GM19372 (cell line): Measurements from ENCODE around the gene CD164.

Experiments used
- ATAC-seq: cut with Tn5 transposase; IDR thresholded peaks from one replicate; pipeline ENCODE4 v1.9.1; 2021; ENCODE audit warnings: mild to moderate bottlenecking, low read depth, moderate library complexity; ENCODE audit not compliant: unreplicated experiment

CD164 gene

DNA sequence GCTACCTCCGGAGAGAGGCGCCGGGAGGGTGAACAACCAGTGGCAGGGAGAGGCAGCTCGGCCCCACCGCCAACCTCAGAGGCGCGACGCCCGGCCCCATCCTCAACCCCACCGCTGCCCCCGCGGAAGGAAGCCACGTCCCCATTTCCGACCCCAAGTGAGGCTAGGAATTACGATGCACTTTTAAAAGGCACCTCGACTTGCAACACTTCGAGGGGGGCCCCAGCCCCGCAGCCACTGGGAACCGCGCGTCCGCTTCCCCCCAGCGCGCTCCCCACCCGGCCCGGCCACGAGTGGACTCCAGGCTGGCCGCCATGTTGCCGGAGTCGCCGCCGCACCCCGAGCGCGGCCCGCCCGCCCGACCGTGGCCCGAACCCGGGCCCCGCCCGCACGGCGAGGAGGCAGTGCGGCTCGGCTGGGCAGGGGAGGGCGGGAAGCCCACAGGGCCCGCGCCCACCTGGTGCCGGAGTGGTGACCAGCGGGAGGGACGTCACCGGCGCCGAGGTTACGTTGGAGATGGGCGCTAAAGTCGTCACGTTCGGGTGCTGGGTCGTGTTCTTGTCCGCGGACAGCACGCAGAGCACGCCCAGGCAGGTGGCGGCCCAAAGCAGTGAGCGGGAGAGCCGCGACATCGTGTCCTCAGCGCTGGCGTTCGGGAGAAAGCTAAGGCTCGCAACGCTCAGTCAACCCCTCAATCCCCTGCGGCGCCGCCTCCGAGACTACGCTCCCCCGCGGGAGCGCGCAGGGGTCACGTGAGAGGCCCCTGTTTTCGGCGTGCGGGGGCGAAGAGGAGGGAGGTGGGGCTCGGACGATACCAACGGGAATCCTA, at the start of gene CD164:
CD164 (minus strand) TSS at position 721 of the 829 bp plus-strand sequence; CDS start at position 632, 89 bp downstream.
- ATAC-seq = peak; percentile 41

DNA sequence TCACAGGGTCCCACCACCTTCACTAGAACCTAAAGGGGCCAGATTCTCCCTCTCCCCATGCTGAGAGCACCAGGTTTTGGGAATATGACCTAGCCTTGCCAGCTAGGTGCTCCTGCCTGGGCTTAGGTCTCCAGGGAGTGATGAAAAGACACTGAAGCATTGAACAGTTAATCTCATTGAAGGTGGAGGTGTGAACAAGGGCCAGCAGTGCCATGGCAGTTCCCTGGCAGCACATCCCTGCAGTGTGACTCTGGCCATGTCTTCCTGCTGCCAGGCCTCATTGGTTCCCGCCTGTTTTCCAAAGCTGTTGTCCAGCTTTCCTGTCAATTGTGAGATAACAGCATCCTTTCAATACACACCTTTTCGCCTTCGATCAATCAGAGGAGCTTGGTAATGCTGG, 47.2 kb upstream of the CD164 start:
- no peak for ATAC-seq

DNA sequence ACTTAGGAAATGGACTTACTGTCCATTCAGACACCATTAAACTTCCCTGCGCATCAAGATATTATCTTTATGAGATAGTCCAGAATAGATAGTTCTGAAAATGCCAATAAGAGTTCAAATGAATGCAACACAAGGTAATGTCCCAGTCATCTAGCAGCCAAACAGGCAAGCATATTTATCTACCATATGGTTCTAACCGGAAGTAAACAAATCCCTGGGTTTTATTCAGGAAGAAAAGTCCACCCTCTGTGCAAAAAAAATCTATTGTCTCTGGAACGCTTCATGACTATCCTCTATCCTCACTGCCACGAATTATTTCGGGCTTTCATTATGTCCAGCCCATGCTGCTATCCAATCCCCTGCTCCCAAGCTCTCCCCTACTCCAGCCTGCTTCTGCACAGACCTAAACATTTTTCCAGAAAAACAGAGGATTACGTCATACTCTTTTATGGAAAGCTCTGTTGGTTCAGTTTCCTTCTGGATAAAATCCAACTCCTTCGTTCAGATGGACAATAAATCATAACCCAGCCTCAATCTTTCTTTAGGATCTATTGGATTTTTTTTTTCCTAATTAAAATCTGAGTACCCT, 46.7 kb upstream of the CD164 start:
- ATAC-seq = no peak

DNA sequence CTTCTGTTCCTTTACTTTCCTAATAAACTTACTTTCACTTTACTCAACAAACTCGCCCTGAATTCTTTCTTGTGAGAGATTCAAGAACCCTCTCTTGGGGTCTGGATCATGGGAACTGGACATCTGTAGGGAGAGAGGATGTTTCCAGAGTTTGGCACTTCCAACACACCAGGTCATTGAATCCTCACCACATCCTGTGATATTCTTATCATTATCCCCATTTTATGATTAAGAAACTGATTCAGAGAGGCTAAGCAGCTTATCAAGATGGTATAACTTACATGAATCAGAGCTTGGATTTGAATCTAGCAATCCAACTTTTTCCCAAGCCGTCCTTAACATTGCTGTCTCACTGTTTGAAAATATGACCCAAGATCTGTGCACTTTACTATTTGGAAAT, 42.7 kb upstream of the CD164 start:
- no peak for ATAC-seq

DNA sequence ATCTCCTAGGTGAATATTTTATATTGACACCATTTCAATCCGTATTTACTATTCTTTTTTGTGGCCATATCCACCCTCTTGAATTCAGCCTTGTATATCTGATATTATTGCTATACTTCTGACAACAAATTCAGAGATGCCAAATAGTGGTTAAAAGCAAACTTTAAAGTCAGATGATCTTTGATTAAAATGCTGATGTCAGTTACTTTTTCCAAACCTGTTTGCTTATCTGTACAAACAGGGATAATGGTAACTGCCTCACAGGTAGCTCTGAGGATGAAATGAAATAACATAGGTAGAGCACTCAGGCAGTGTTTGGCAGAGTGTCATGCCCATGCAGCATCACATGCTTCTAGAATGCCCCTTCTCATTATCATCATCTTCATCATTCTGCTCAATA, 38.9 kb upstream of the CD164 start:
- ATAC-seq = no peak

DNA sequence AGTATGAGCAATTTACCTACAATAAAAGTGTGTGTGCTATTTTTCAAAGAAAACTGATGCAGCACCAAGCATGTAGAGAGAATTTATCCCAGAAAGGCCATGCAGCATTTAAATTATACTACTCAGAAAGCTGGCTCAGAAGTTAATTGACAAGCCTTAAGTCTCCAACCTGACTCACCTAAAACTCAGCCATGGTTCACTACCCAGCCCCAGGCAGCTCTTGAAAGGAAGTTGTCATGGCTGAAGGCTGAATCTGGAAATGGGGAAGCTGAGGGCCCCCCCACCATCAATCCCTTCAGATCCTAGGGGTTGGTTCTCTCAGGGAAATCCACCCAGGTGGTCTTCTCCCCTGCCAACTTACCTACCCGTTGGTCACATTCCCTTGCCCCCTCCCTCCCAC, 38.5 kb upstream of the CD164 start:
- ATAC-seq = no peak

DNA sequence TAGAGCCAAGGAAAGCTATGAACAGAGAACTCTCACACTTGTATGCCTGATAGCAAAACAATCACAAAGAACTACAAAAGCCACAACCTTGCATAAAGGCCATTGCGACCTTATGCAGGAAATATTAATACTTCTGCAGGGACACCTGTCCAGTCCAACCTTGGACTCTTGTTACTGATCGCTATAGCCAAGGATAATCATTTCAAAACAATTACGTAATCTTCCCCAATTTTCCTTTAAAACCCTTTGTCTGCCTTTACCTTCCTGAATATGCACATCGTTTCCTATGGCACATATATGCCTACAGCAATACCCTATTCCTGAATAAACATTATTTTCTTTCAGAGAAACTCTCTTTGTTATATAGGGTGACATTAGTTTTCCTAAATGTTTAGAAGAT, 35.4 kb upstream of the CD164 start:
- ATAC-seq = no peak

DNA sequence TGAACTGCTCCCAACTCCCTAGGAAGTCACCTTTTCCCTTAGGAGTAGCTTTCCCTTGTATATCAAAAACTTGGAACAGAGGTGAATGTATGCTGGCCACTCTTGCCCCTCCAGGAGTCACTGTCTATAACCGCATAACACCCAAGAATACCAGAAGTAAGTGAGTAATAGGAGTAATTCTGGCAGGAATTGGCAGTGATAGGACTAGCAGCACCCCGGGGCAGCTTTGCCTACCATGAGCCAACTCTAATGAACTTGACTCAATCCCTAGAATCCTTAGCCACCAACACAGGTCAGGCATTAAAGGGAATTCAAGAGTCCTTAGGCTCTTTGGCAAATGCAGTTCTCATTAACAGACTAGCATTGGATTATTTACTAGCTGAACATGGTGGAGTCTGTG, 28.8 kb upstream of the CD164 start:
- ATAC-seq = no peak

DNA sequence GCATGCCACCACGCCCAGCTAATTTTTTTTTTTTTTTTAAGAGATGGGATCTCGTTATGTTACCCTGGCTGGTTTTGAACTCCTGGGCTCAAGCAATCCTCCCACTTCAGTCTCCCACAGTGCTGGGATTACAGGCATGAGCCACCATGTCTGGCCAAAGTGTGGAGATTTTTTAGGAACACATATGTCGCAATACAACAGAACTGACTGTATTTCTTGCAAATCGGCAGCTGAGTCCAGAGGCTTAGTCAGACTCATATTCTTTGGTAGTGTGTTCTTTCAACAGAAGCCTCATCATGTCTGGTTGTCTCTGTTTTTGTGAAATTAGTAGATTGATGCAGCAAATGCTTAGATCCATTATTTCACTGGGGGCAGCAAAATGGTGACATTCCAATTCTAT, 23.9 kb upstream of the CD164 start:
- ATAC-seq = no peak

DNA sequence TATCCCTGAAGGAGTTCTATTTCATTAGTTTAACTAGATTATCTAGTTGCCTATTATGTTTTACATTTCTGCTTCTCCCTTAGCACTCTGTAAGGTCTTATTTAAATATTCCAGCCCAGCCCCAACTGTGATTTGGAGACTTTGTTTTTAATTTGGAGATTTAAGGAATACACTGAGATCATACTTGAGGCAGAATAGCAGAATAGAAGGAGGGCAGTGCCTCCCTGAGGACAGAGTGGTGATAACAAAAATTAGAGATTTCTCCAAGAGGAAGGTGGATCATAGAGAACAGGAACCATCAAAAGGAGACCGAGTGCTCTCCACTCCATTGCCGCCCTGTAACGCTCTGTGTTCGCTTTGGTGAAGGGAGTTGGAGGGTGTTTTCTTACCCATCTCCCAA, 14.8 kb upstream of the CD164 start:
- no peak for ATAC-seq

DNA sequence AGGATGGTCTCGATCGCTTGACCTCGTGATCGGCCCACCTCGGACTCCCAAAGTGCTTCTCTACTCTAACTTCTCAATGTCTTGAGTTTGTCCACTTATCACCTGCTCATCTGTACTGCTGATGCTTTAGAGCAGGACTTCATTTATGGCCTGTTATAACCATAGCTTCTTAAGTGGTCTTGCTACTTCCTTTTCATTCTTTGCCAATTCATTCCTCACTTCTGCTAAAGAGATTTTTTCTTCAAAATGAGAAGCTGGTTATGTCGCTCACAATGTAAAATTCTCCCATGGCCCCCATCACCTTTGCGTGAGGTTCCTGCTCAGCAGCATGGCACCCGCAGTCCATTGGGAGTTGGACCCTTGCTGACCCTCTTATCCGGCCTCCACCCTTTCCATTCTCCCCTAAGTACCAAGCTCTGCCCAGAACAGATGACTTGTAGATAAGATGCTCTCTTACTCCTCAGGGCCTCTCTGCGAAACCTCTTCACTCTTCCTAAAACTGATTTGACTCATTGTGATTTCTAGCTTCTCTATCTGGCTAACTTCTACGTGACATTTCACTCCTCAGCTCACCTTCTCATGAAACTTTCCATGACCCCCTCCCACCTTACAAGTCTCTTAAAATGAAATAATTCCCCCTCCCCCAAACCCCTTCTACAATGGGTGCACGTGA, 13.9 kb upstream of the CD164 start:
- no peak for ATAC-seq

DNA sequence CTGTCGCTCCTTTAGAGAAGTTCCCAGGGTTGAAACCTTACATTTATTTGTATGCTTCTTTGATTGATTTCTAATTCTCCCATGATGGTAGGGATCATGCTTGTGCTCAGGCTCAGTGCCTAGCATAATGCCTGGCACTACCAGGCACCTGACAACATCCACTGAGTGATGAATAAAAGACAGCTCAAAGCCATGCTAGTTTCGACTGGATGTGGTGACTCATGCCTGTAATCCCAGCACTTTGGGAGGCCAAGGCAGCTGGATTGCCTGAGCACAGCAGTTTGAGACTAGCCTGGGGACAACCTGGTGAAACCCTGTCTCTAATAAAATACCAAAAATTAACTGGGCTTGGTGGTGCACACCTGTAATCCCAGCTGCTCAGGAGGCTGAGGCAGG, 11.6 kb upstream of the CD164 start:
- ATAC-seq = no peak

DNA sequence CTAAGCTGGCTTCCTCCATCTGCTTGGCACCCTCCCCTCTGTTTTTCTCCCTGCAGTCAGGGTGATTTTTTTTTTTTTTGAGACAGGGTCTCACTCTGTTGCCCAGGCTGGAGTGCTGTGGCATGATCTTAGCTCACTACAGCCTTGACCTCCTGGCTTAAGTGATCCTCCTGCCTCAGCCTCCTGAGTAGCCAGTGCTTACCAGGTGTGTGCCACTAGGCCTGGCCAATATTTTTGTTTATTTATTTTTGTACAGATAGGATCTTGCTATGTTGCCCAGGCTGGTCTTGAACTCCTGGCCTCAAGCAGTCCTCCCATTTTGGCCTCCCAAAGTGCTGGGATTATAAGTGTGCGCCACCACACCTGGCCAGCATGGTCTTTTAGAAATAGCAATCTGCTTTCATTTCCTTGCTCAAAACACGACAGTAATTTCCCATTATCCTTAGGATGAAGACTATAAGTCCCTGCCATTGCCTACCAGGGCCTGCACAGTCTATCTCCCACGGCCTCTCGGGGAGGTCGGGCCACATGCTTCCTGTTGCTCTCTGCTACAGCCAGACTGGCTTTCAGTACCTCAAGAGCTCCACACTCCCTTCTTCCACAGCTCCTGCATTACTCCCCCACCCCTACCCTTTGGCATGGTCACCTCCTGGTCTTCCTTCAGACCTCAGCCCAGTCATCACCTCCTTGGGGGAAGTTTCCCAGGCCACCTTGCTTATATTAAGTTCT, 11.1 kb upstream of the CD164 start:
- ATAC-seq = no peak

DNA sequence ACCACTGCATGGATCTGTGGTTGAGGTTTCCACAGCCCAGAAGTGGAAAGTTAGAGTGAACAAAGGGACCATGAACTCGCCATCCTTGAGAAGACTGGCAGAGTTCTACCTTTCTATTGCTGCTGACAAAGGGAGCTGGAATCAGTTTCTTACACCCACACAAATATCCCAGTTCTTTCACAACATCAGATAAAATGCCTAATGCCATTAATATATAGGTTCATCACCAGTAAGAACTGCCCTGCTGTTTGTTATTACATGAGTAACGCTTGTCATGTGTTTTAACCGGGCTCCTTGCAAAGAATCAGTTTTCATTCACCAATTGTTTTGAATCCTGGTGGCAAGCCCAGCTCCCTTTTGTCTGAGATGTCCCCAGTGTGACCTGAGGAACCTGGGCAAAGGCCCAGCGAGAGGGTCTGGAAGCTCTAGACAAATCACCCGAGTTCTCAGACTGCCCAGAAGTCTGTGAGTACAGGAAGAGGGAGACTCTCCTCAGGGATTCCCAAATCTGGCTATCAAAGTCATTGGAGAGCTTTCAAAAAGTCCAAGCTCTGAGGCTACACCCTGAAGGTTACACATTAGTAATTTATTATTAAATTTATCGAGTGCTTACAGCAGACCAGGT, 7.5 kb upstream of the CD164 start:
- no peak for ATAC-seq

DNA sequence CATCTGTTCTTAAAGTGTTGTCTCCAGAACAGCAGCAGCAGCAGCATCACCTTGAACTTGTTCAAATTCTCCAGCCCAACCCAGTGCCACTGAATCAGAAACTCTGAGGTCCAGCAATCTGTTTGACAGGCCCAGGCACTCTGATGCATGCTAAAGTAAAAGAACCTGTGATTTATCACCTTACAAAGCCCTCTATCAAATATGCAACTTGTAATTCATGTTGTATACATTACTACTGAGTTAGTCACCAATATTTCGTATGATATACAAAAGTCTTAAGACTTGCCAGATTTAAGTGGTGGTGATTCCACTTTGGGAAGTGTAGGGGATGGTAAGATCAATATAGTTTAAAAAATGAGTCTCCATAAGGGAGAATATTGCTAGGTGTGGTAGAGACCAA, 6.0 kb upstream of the CD164 start:
- ATAC-seq = no peak

DNA sequence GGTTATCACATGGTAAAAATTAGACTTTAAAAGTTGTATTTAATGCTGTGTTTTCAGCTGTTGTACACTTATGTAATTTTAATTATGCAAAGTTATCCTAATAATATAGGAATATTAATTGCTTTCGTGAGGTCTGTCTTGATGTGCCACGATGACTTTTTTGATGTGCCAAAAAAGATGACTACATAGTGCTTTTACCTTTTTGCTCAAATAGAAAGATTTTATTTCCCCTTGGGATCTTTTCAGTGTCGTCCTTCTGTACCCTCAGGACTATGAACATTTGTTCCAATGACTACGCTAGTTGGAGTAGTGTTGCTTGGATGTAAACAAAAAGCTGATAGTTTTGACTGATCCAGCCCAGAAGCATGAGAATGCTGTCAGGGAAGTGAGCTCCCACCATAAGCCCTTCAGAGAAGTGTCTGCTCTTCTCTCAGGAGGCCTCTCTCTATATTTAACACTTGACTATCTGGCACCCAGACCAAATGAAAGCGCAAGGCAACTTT, 1.2 kb upstream of the CD164 start:
- no peak for ATAC-seq

DNA sequence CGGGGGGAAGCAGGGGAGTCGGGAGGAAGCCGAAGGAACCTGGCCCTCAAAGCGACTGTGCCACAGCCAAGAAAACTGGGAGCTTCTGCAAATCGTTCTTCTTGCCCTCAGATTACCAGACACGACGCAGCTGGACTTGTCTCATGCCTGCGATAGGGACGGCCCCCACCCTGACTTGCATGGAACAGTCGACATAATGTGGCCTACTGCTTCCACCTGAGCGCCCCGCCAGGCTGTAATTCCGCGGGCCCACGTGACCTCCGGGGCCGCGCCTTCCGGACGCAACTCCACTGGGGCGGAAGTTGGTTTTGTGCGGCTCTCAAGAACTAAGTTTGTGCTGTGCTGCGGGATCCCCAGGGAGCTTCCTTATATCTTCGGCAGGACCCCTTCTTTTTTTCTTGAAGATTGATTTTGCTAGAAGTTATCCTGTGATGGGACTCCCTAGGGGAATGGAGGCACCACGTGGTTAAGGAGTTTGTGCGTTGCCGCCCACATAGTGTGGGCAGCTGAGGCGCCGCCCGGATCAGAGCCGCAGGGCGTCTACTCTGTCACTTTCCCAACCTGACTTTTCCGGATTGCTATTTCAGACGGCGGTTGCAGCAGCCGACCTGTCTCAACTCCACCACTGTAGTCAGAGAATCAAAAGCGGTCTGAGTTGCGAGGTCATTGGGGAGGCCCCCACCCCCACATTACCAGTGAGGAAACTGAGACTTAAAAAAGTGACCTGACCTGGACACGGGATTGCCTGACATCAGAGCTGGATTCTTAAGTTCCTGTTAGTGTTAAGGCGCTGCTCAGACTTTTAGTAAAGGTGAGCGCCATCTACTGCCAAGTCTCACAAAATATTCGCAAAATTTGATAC, 540 bp upstream of the CD164 start:
- ATAC-seq = peak; percentile 59

DNA sequence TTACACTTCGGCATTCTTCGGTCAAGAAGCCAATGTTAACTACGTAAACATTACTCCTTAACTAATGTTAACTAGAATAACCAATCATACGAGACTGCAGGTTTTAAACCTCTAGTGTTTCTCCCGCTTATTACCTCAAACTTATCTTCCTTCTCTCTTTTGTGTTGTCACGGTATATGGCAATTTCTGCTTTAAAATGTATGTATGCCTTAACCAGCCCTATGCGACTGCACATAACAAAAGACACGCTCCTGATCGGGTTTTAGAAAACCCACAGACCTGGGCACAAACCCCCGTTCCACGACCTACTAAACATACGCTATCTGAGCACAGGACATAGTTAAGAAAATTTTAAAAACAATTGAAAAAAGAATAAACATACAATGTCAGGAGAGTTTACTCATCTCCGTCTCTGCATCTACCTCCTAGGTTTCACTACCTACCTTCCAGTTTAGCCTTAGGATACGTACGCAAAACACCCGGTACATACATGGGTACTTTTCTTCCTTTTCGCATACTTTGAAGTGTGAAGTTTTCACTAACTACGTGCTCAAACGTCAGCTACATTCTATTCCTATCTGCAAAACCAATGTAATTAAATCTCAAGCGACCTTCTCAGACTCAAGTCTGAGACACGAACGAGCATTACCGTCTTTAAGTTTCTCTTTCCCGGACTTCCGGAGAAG, 1.1 kb downstream of the CD164 start:
- ATAC-seq = no peak

DNA sequence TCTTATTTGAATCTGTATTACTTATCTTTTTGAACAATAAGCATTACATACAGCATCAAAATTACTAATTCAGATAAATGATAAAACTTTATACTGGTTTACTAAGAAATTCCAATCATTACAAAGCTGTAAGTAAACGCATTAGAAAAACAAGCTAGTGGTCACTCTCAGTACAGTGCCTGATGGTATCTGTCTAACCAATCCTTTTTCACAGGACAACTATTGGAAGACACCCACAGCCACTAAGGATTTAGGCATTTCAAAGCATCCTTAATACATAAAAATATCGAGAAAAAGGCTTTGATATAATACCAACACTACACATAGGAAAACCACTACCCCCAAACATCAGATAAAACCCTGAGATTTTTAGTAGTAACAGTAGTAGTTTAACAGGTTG, 2.6 kb downstream of the CD164 start:
- ATAC-seq = no peak
